HS-27A (cell line): ENCODE results near the gene UBL4A.

ENCODE experiments used
- DNase-seq: peaks from one replicate; pipeline ENCODE4 v3.0.0-alpha.2; 2012; ENCODE audit warnings: low read depth, missing footprints

UBL4A gene

DNA sequence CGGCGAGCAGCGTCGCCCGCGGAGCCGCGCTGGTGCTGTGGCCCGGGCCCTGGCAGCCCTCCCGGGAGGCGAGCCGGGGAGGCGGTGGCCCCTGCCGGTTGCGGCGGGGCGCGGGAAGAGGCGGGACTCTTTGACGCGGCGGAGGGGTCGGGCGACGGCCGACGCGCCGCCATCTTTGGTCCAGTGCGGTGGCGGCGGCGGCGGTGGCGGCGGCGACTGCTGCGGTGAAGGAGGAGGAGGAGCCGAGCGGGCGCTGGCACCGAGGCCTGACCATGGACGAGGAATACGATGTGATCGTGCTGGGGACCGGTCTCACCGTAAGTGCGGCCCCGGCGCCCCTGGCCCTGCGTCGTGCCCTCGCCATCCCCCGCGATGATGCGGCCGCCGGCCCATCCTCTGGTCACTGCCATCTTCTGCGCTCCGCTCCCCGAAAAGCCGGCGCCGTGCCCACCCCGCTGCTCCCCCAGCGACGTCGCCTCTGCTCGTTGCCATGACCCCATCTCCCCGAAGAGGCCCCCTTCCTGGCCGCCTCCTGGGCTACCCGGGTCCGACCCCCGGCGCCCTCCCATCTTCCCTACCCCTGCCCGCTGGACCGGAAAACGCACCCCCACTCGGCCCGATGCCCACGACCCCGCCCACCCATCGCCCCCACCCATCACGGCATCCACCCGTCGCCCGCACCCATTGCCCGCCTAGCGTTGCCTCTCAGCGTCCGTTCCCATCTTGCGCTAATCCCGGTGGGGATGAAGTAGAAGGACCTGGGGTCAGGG is 49.2 kb downstream of the UBL4A start, which contains the start of gene GDI1:
TSS of gene GDI1 (plus strand) at position 172 of the 770 bp plus-strand sequence. CDS start at position 273, 101 bp downstream.
- DNase-seq = no peak

DNA sequence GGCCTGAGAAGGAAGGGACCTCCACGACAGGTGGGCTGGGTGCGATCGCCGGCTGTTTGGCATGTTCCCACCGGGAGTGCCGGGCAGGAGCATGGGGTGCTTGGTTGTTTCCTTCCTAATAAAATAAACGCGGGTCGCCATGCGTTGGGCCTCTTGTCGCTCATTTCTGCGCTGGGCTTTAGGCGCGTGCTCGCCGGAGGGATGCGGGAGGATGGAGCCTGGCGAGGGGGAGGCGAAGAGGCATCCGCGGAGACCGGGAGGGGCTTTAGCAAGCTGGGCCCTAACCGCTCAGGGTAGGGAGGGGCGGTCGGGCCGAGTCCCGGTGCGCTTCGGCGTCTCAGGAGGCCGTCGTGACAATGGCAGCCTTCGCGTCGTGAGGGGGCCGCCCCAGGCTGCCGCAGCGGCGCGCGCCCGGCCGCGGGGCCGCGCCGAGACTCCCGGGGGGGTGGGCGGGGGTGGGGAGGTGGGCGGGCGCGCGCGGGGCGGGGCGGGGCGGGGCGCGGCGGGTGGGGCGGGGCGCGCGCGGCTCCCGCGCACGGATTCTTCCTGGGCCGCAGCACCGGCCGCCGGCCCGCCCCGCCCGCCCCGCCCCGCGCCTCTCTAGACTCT is 49.9 kb downstream of the UBL4A start:
- DNase-seq = no peak

DNA sequence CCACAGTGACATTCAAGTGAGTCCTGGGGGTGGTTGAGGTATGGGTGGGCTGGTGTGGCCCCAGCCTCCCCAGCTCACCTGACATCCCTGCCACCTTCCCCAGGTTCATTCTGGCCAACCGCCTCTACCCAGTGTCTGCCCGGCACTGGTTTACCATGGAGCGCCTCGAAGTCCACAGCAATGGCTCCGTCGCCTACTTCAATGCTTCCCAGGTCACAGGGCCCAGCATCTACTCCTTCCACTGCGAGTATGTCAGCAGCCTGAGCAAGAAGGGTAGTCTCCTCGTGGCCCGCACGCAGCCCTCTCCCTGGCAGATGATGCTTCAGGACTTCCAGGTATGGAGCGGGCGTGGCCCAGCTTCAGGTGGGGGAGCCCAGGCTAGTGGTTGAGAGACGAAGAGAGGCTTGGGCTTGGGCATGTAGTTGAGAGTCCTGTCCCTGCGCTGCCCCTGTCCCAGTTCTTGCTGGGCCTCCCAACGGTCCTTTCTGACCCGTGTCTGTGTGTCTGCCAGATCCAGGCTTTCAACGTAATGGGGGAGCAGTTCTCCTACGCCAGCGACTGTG is 51.2 kb downstream of the UBL4A start:
- DNase-seq = no peak

DNA sequence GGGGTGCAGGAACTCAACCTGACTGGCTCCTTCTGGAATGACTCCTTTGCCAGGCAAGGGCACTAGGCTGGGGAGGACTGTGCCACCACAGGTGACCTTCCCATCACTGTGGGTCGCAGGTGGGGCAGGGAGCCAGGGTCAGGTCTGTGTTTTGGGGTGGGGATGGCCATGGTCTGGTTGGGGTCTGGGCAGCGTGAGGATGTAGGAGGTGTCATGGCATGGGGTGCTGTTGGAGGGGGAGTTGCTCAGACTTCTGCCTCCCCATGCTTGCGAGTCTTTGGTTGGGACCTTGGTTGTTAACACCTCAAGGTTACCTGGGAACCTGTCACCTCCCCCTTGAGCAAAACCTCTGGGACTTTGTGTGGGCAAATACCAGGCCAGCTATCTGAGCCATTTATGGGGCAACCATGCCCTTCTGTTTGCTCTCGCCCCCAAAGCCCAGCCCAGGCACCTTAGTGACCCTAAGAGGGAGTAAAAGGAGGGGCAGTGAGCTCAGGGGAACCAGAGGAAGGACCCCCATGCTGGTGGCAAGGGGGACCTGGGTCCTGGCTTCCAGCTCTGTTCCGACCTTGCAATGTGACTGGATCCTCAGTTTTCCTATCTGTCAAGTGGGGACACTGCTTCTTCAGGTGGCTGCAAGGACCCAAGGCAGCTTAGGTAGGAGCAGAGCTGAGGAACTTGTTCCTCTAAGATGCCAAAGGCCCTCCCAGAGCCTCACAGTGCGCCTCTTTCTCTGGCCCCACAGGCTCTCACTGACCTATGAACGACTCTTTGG is 51.8 kb downstream of the UBL4A start:
- no peak for DNase-seq
